Smooth muscle cell of bladder (primary cell): ENCODE measurements around the gene ABCB11. TPM values are rescaled to one million over a fixed set of nuclear protein-coding genes. Genes with fewer than 3 reads are reported as not detected.

Source experiments
- total RNA-seq: library from RNA; depleted of rRNA; stranded (reverse); fragments of >200 nt; gene quantifications from 2 replicates; pipeline ENCODE4 v1.2.3, GENCODE V29; 2014

Gene ABCB11
- total RNA-seq: not detected in 2 replicates

DNA sequence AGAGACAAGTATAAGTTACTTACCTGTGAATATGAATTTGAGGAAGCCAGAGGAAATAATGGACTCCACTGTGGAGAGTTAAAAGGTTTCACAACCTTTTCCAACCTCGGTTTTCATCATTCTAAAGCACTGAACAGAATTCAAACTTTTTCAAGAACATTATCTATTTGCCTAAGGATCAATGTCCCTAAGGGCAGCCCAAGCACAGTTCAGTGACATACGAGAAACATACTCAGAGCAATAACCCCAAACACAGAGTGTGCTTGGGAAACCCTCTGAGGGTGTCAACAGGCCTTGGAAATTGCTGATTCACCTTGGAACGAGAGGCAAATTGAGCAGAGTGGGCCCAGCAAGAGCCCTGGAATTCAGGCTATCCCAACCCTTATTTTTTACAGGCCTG is at the start of gene ABCB11:
ABCB11 (minus strand) TSS at position 123 of the 400 bp plus-strand sequence. CDS start 13,199 bp downstream, outside the sequence.

DNA sequence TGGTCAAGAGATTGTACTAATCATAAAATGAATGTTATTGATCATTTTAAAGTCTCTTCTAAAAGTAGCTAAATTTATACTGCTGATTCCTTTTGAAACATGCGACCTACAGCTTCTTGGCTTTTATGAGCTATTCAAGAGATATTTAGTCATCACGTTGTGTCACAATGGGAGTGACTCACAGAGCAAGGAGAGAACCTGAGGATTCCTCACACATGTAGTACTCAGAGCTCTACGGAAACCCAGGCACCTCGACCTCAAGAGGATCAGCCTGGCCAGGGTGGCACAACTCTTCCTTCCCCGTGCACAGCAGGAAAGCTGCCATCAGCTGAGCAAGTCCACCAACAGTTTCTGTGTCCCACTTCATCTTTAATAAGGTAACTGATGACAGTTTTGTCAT is 38.2 kb upstream of the ABCB11 start, which contains the start of gene DHRS9:
DHRS9 (plus strand) TSS at position 223 of the 400 bp plus-strand sequence. CDS start 12,019 bp downstream, outside the sequence.

DNA sequence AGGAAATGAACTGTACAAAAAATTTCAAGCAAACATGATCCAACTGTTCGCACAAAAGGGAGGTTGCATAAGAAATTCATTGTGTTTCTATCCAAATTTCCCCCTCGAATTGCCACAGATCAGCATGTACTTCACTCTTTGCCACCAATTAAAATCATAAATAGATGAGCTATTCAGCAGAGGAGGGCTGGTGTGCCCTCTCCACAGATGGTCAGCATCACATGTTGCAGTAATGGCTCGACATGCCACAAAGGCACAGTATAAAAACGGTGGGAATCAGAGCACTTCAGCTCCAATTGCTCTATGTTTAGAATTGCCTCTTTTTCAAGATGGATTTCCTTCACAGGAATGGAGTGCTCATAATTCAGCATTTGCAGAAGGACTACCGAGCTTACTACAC is 130.1 kb downstream of the ABCB11 start, which contains the start of gene G6PC2:
G6PC2 (plus strand) TSS at position 289 of the 400 bp plus-strand sequence; CDS start at position 330, 41 bp downstream.

DNA sequence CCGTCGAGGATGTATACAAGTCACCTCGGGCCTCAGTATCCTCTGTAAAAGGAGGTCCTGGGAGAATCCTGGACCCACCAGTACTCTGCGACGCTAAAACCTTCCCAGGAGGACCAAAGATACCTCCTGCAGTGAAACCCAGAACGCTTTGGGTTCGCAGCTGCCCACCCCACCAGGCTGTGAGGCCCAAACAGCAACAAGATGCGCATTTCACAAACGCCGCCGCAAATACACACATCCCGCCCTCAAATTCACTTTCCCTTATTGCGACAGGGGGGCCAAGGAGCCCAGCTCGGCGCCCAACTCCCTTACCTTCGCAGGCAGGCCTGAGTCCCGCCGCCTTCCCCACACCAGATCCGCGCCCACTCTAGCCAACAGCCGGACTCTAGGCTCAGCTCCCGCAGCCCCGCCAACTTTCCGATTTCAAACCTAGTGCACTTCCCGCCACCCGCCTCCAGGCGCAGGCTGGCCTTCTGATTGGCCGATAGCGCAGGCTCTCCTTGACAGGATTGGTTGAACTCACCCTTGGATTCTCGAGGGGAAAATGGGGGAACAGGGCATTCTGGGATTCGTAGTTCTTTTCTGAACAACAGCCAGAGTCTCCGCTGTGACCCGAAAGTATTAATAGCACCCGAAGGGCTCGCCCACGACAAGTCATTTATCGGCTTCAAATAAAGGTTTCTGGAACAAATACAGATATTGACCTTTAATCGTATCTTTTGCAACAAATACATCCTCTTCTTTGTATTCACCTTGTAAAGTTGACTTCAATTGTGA is 140.9 kb downstream of the ABCB11 start, which contains the start of gene SPC25:
SPC25 (minus strand) TSS at position 425 of the 777 bp plus-strand sequence. CDS start 911 bp downstream, outside the sequence.

Other genes starting within 250 kb of the ABCB11 start
- 0.09 and 0.14 TPM in 2 replicates for gene NOSTRIN, start 228.7 kb downstream of the ABCB11 start, total RNA-seq
- 0.28 and 0.43 TPM in 2 replicates for gene SPC25, start 140.9 kb downstream of the ABCB11 start, total RNA-seq
- not detected in 2 replicates for gene G6PC2, start 130.0 kb downstream of the ABCB11 start, total RNA-seq
- gene DHRS9, start 38.2 kb upstream of the ABCB11 start, total RNA-seq: 0.09 TPM in 1 of 2 replicates, not detected in the other